Osteocyte (in vitro differentiated cells): ENCODE measurements around the gene CCL3. TPM values are rescaled to one million over a fixed set of nuclear protein-coding genes. Genes with fewer than 3 reads are reported as not detected.

Source experiments
- DNase-seq: peaks from one replicate; pipeline ENCODE4 v3.0.0; 2021; ENCODE audit warnings: mixed read lengths; ENCODE audit not compliant: unreplicated experiment; ENCODE audit errors: extremely low spot score
- H3K27ac Mint-ChIP-seq: one replicate; pipeline ENCODE4 v1.8.0; 2021; ENCODE audit warnings: mild to moderate bottlenecking, mixed read lengths; ENCODE audit not compliant: unreplicated experiment
- H3K27me3 Mint-ChIP-seq: one replicate; pipeline ENCODE4 v1.8.0; 2021; ENCODE audit warnings: mixed read lengths; ENCODE audit not compliant: unreplicated experiment
- H3K36me3 Mint-ChIP-seq: one replicate; pipeline ENCODE4 v1.8.0; 2021; ENCODE audit warnings: mixed read lengths; ENCODE audit not compliant: unreplicated experiment
- H3K4me1 Mint-ChIP-seq: one replicate; pipeline ENCODE4 v1.8.0; 2021; ENCODE audit warnings: mixed read lengths; ENCODE audit not compliant: unreplicated experiment
- H3K4me3 Mint-ChIP-seq: one replicate; pipeline ENCODE4 v1.8.0; 2021; ENCODE audit warnings: mild to moderate bottlenecking, moderate library complexity, mixed read lengths; ENCODE audit not compliant: unreplicated experiment
- H3K9me3 Mint-ChIP-seq: one replicate; pipeline ENCODE4 v1.8.0; 2021; ENCODE audit warnings: mixed read lengths; ENCODE audit not compliant: unreplicated experiment
- total RNA-seq: library from RNA; stranded (reverse); gene quantifications from 2 replicates; pipeline ENCODE4 v1.2.1, GENCODE V29; 2021
- TF ChIP-seq, protein P1 (sequence below): fragments of 200-600 bp; sonication (generic); IDR thresholded peaks from 2 replicates; pipeline ENCODE4 v1.5.0; 2021; ENCODE audit warnings: antibody characterized with exemption, mild to moderate bottlenecking, moderate library complexity

Gene CCL3
- total RNA-seq, 1 donor from 2014 or later = not detected

DNA sequence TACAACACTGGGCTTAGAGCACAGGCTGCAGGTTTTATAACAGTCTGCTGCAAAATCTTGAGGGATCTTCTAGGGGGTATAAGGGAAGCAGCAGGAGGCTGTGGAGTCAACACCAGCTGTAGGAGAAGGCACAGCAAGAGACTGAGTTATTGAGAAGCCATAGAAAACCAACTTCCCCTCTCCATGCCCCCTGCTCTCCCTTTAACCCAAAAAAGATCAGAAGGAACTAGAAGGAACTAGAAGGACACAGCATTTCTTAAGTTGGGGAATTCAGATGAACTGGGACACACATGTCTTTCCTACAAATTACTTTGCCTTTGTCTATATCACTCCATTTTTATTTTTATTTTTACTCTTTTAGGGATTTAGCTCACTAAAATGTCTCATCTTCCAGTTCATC is 32.0 kb downstream of the CCL3 start:
- no peak for DNase-seq
- TF ChIP-seq, protein P1, sequence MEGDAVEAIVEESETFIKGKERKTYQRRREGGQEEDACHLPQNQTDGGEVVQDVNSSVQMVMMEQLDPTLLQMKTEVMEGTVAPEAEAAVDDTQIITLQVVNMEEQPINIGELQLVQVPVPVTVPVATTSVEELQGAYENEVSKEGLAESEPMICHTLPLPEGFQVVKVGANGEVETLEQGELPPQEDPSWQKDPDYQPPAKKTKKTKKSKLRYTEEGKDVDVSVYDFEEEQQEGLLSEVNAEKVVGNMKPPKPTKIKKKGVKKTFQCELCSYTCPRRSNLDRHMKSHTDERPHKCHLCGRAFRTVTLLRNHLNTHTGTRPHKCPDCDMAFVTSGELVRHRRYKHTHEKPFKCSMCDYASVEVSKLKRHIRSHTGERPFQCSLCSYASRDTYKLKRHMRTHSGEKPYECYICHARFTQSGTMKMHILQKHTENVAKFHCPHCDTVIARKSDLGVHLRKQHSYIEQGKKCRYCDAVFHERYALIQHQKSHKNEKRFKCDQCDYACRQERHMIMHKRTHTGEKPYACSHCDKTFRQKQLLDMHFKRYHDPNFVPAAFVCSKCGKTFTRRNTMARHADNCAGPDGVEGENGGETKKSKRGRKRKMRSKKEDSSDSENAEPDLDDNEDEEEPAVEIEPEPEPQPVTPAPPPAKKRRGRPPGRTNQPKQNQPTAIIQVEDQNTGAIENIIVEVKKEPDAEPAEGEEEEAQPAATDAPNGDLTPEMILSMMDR = no peak
- no peaks in the 10 kb centered on the region for H3K9me3 Mint-ChIP-seq
- H3K27ac Mint-ChIP-seq = no peak overlapping the region
- peaks cover 2% of the 10 kb centered on the region for H3K27me3 Mint-ChIP-seq
- no peaks in the 10 kb centered on the region for H3K4me1 Mint-ChIP-seq
- H3K36me3 Mint-ChIP-seq = no peaks in the 10 kb centered on the region
- H3K4me3 Mint-ChIP-seq = no peak overlapping the region

DNA sequence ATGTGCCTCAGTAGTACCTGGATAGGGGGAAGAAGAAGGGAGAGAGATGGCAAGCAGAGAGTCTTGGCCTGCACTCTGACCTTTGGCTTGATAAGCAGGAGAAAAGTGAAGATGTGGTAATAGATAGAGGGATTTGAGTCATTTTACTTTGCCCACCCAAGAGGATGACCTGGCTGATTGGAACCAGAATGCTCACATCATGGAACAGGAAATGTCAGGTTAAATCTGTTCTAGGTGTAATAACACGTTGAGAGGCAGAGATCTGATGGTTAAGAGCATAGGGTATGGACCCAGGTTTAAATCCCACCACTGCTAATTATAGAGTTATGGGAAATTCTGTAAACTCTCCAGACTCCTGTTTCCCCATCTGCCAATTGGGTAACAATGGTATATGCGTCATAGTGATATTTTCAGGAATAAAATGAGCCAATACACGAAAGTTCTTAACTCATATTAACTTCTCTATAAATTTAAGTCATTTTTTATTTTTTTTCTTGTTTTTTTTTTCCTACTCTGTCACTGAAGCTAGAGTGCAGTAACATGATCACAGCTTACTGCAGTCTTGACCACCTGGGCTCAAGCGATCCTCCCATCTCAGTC is 33.9 kb downstream of the CCL3 start:
- DNase-seq = no peak
- no peaks in the 10 kb centered on the region for H3K4me1 Mint-ChIP-seq
- no peak overlapping the region for H3K4me3 Mint-ChIP-seq
- peaks cover 4% of the 10 kb centered on the region for H3K27me3 Mint-ChIP-seq
- no peaks in the 10 kb centered on the region for H3K36me3 Mint-ChIP-seq
- H3K27ac Mint-ChIP-seq = no peak overlapping the region
- peaks cover 3% of the 10 kb centered on the region for H3K9me3 Mint-ChIP-seq
- TF ChIP-seq, protein P1 = no peak

DNA sequence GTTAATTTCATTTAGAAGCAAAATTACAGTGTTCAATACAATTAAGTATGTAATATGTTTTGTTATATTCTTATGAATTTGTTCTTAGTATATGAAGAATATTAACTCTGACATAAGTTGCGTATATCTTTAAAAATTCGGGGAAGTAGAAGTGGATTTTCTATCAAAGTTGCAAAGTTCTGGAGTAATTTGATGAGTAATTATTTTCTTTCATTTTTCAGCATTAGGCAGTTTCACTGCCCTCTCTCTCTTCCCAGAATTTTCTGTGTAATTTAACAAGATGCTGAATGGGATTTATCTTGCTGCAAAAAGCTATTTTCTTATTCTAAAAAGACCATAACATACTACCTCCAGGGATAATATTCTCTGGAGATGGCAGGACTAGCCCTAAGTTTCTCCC is 34.8 kb downstream of the CCL3 start:
- H3K27me3 Mint-ChIP-seq = peaks cover 4% of the 10 kb centered on the region
- no peak for DNase-seq
- no peaks in the 10 kb centered on the region for H3K4me1 Mint-ChIP-seq
- peaks cover 7% of the 10 kb centered on the region for H3K9me3 Mint-ChIP-seq
- H3K36me3 Mint-ChIP-seq = no peaks in the 10 kb centered on the region
- no peak overlapping the region for H3K27ac Mint-ChIP-seq
- TF ChIP-seq, protein P1 = no peak
- H3K4me3 Mint-ChIP-seq = no peak overlapping the region

DNA sequence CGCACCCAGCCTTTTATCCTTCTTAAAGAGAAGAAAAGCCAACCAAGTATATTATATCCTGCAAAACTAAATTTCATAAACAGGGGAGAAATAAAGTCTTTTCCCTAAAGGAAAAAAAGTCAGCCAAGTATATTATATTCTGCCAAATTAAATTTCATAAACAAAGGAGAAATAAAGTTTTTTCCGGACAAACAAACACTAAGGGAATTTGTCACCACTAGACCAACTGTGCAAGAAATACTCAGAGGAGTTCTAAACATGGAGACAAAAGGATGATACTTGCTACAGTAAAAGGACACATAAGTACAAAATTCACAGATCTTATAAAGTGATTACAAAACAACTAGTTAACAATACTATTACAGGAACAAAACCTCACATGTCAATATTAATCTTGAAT is 40.3 kb downstream of the CCL3 start:
- Mint-ChIP-seq H3K27ac (no peak overlapping the region), H3K27me3 (peaks cover 2% of the 10 kb centered on the region), H3K4me1 (no peaks in the 10 kb centered on the region), H3K4me3 (no peak overlapping the region), H3K9me3 (peaks cover 26% of the 10 kb centered on the region), H3K36me3 (no peaks in the 10 kb centered on the region)
- TF ChIP-seq, protein P1 = no peak
- no peak for DNase-seq

DNA sequence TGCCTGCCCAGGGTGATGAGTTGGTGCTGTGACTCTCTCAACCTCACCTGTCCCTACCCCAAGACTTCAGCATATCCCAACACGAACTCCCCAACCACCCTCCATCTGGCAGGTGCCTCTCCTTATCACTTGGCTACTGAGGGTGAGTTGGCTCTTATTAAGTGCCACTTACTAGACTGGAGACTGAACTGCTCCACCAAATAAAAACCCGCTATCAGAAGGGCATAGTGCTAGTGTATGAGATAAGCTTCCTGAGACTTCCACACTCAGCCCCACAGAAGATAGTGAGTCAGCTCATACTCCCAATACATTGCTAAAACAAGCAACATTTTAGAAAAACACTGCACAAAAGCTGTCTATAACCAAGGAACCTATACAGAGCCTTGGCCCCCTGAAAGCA is 41.9 kb downstream of the CCL3 start:
- Mint-ChIP-seq H3K4me3 (no peak overlapping the region), H3K4me1 (no peaks in the 10 kb centered on the region), H3K27me3 (peaks cover 6% of the 10 kb centered on the region), H3K9me3 (peaks cover 26% of the 10 kb centered on the region), H3K27ac (no peak overlapping the region), H3K36me3 (no peaks in the 10 kb centered on the region)
- DNase-seq = no peak
- TF ChIP-seq, protein P1 = no peak

Other genes with a start within 250 kb of the CCL3 start
- not detected in 2 replicates for gene HEATR9, start 221.3 kb downstream of the CCL3 start, total RNA-seq
- not detected in 2 replicates for gene CCL5, start 209.8 kb downstream of the CCL3 start, total RNA-seq
- gene RDM1, start 159.4 kb downstream of the CCL3 start, total RNA-seq = 0.35 TPM in 1 of 2 replicates, not detected in the other
- gene LYZL6, start 146.4 kb downstream of the CCL3 start, total RNA-seq = not detected in 2 replicates
- gene CCL16, start 108.6 kb downstream of the CCL3 start, total RNA-seq = not detected in 2 replicates
- not detected in 2 replicates for gene CCL14, start 103.4 kb downstream of the CCL3 start, total RNA-seq
- gene CCL15, start 88.6 kb downstream of the CCL3 start, total RNA-seq = not detected in 2 replicates
- not detected in 2 replicates for gene CCL23, start 72.2 kb downstream of the CCL3 start, total RNA-seq
- gene CCL18, start 25.9 kb downstream of the CCL3 start, total RNA-seq = not detected in 2 replicates
- gene CCL4, start 13.7 kb upstream of the CCL3 start, total RNA-seq = not detected in 2 replicates
- gene TBC1D3B, start 86.5 kb upstream of the CCL3 start, total RNA-seq = 11.7 and 12.6 TPM in 2 replicates
- not detected in 2 replicates for gene CCL3L1, start 106.6 kb upstream of the CCL3 start, total RNA-seq
- not detected in 2 replicates for gene CCL4L2, start 120.9 kb upstream of the CCL3 start, total RNA-seq
- 0.42 and 1.0 TPM in 2 replicates for gene TBC1D3I, start 174.4 kb upstream of the CCL3 start, total RNA-seq
- not detected in 2 replicates for gene TBC1D3G, start 233.7 kb upstream of the CCL3 start, total RNA-seq